CD14-positive monocyte (primary cell): ENCODE data around the gene PLD1. TPM values are rescaled to one million over a fixed set of nuclear protein-coding genes. Genes with fewer than 3 reads are reported as not detected.

Source experiments
- DNase-seq, 3 donors: peaks; one replicate each; pipeline ENCODE4 v3.0.0-alpha.2; 2011 to 2022
- H2AFZ ChIP-seq: 2 replicates; pipeline ENCODE4 v1.6.0; 2012; ENCODE audit warnings: mild to moderate bottlenecking, low read depth, low read length, inconsistent platforms; ENCODE audit not compliant: insufficient read depth, poor library complexity, severe bottlenecking
- H3K27ac ChIP-seq, 2 donors: 1 replicate in 1 of 2; 2 replicates in 1 of 2; pipeline ENCODE4 v1.5.1; 2012 to 2013; ENCODE audit warnings: low read length in 2 of 2, control low read depth in 1 of 2, inconsistent platforms in 1 of 2, low read depth in 1 of 2, mild to moderate bottlenecking in 1 of 2
- H3K27me3 ChIP-seq, 2 donors: one replicate each; pipeline versions ENCODE4 v1.6.0 to v1.6.1; 2011 to 2013; ENCODE audit warnings: low read length in 2 of 2; ENCODE audit not compliant: control insufficient read depth in 2 of 2, insufficient read depth in 2 of 2
- H3K36me3 ChIP-seq, 2 donors: replicated peaks in 1 of 2; 1 replicate in 1 of 2; 2 replicates in 1 of 2; pipeline versions ENCODE4 v1.5.1 to v1.6.1; 2012 to 2013; ENCODE audit warnings: low read length in 2 of 2, control low read depth in 1 of 2, inconsistent platforms in 1 of 2, mild to moderate bottlenecking in 1 of 2; ENCODE audit not compliant: insufficient read depth in 2 of 2, control insufficient read depth in 1 of 2
- H3K4me1 ChIP-seq, 2 donors: 1 replicate in 1 of 2; 2 replicates in 1 of 2; pipeline versions ENCODE4 v1.5.1 to v1.6.1; 2012 to 2013; ENCODE audit warnings: low read length in 2 of 2, control low read depth in 1 of 2, inconsistent platforms in 1 of 2, mild to moderate bottlenecking in 1 of 2, moderate library complexity in 1 of 2; ENCODE audit not compliant: insufficient read depth in 2 of 2, control insufficient read depth in 1 of 2
- H3K4me2 ChIP-seq: replicated peaks from 2 replicates; pipeline ENCODE3; 2012; ENCODE audit warnings: low read length, moderate library complexity, mild to moderate bottlenecking; ENCODE audit not compliant: poor library complexity, severe bottlenecking; ENCODE audit errors: extremely low read depth
- H3K4me3 ChIP-seq, 3 experiments: fragments of 200-600 bp in 1 of 3; sonication (generic) in 1 of 3; replicated peaks in 1 of 3; 1 replicate in 2 of 3; 2 replicates in 1 of 3; pipeline ENCODE4 v1.5.1; 2011 to 2013; ENCODE audit warnings: low read length in 3 of 3, mild to moderate bottlenecking in 3 of 3, control low read depth in 2 of 3, low read depth in 2 of 3, inconsistent platforms in 1 of 3, moderate library complexity in 1 of 3
- H3K79me2 ChIP-seq: 2 replicates; pipeline ENCODE4 v1.6.0; 2012; ENCODE audit warnings: mild to moderate bottlenecking, control low read depth, inconsistent platforms, low read length, moderate library complexity; ENCODE audit not compliant: insufficient read depth
- H3K9ac ChIP-seq: 2 replicates; pipeline ENCODE4 v1.6.0; 2017; ENCODE audit warnings: low read length, mild to moderate bottlenecking; ENCODE audit not compliant: insufficient read depth, poor library complexity, severe bottlenecking
- H3K9me3 ChIP-seq, 2 donors: replicated peaks in 1 of 2; 1 replicate in 1 of 2; 2 replicates in 1 of 2; pipeline versions ENCODE4 v1.5.1 to v1.6.1; 2012 to 2013; ENCODE audit warnings: low read length in 2 of 2, control low read depth in 1 of 2; ENCODE audit not compliant: control insufficient read depth in 1 of 2, insufficient read depth in 1 of 2
- H4K20me1 ChIP-seq: 2 replicates; pipeline ENCODE4 v1.6.0; 2012; ENCODE audit warnings: mild to moderate bottlenecking, low read length, control low read depth, moderate library complexity; ENCODE audit not compliant: insufficient read depth
- H3K27ac Mint-ChIP-seq, 7 donors: one replicate each; pipeline ENCODE4 v1.8.0; 2020; ENCODE audit warnings: mild to moderate bottlenecking in 7 of 7, mixed read lengths in 7 of 7, moderate library complexity in 6 of 7, inconsistent platforms in 2 of 7
- H3K27me3 Mint-ChIP-seq, 3 donors: one replicate each; pipeline ENCODE4 v1.8.0; 2021 to 2022; ENCODE audit warnings: low read depth in 3 of 3, mild to moderate bottlenecking in 3 of 3, mixed read lengths in 3 of 3, moderate library complexity in 3 of 3, inconsistent platforms in 1 of 3
- H3K36me3 Mint-ChIP-seq, 2 donors: one replicate each; pipeline ENCODE4 v1.8.0; 2020; ENCODE audit warnings: mixed read lengths in 2 of 2, inconsistent platforms in 1 of 2, mild to moderate bottlenecking in 1 of 2
- H3K4me1 Mint-ChIP-seq: one replicate; pipeline ENCODE4 v1.8.0; 2020; ENCODE audit warnings: mild to moderate bottlenecking, mixed read lengths
- H3K4me3 Mint-ChIP-seq, 2 donors: one replicate each; pipeline ENCODE4 v1.8.0; 2020; ENCODE audit warnings: mild to moderate bottlenecking in 2 of 2, mixed read lengths in 2 of 2, moderate library complexity in 1 of 2
- H3K9me3 Mint-ChIP-seq, 7 donors: one replicate each; pipeline ENCODE4 v1.8.0; 2020 to 2022; ENCODE audit warnings: mixed read lengths in 7 of 7, mild to moderate bottlenecking in 6 of 7, moderate library complexity in 6 of 7, inconsistent platforms in 2 of 7
- CTCF ChIP-seq: fragments of 200-600 bp; IDR thresholded peaks from one replicate; pipeline ENCODE4 v1.8.0; 2022; ENCODE audit warnings: antibody characterized with exemption, mild to moderate bottlenecking
- WGBS: methylation state at CpG from one replicate; pipeline ENCODE4 v1.1.5; 2013; ENCODE audit warnings: missing lambda C conversion rate; ENCODE audit not compliant: insufficient coverage; 5-methylcytosine and 5-hydroxymethylcytosine counted together
- intact Hi-C, 2 donors: fragments of 100-400 bp; cut with micrococcal nuclease; formaldehyde crosslinking; loops; one replicate each; pipeline versions ENCODE4 v1.15.0 to v1.15.1; 2023
- polyA plus RNA-seq, 3 donors: library from polyadenylated mRNA; depleted of rRNA in 1 of 3; unstranded in 2 of 3; stranded (reverse) in 1 of 3; fragments of 300-500 nt in 2 of 3; fragments of >200 nt in 1 of 3; fragmentation: Illumina TruSeq in 2 of 3; gene quantifications; 1 replicate in 2 of 3; 2 replicates in 1 of 3; pipeline ENCODE4 v1.2.3, GENCODE V29; 2012 to 2021

Gene PLD1
- polyA plus RNA-seq, 3 donors = 5.1 to 7.9 (median 5.8) TPM

- intact Hi-C loops = no loop called here
- no peaks in the 10 kb centered on the region for H3K79me2 ChIP-seq
- H2AFZ ChIP-seq = no peak overlapping the region
- no peak overlapping the region for H3K9ac ChIP-seq
- no peak overlapping the region for H3K4me3 ChIP-seq
- no peak overlapping the region for H3K27ac ChIP-seq
- Mint-ChIP-seq H3K9me3 (peaks cover 0 to 23% (median 20%) of the 10 kb centered on the region in 7 donors), H3K27ac (peak overlapping the region in 1 of 7 donors; percentile 5), H3K27me3 (peaks cover under 1 to 2% (median 1%) of the 10 kb centered on the region in 3 donors), H3K4me3 (no peak overlapping the region), H3K36me3 (peaks cover 0 to 4% of the 10 kb centered on the region in 2 donors), H3K4me1 (peaks cover 35% of the 10 kb centered on the region)
- H4K20me1 ChIP-seq = no peaks in the 10 kb centered on the region
- WGBS = 67% methylated on average over 3 of the region's 6 CpGs
- no peak overlapping the region for H3K4me2 ChIP-seq
- no peaks in the 10 kb centered on the region for H3K36me3 ChIP-seq
- no peak for TF ChIP-seq CTCF
- H3K9me3 ChIP-seq = peaks cover 4 to 13% of the 10 kb centered on the region in 2 donors
- peaks cover 16 to 17% of the 10 kb centered on the region in 2 donors for H3K4me1 ChIP-seq
- H3K27me3 ChIP-seq = no peaks in the 10 kb centered on the region
- no peak for DNase-seq
These were observed 40.8 kb upstream of the PLD1 start for GRCh38 chr3:171850960-171851659.

GRCh38 chr3:171850320-171850959, 40.2 kb upstream of the PLD1 start:
- Mint-ChIP-seq H3K4me3 (no peak overlapping the region), H3K27me3 (peaks cover 1 to 4% (median 2%) of the 10 kb centered on the region in 3 donors), H3K27ac (peak overlapping the region in 1 of 7 donors; percentile 22), H3K4me1 (peaks cover 35% of the 10 kb centered on the region), H3K36me3 (peaks cover 0 to 4% of the 10 kb centered on the region in 2 donors), H3K9me3 (peaks cover 2 to 23% (median 19%) of the 10 kb centered on the region in 7 donors)
- Histone ChIP-seq H3K36me3 (no peaks in the 10 kb centered on the region), H4K20me1 (no peaks in the 10 kb centered on the region), H3K27me3 (no peaks in the 10 kb centered on the region), H3K4me3 (no peak overlapping the region), H3K4me1 (peaks cover 16 to 17% of the 10 kb centered on the region in 2 donors), H3K9ac (no peak overlapping the region), H3K9me3 (peaks cover 4 to 10% of the 10 kb centered on the region in 2 donors), H3K4me2 (no peak overlapping the region), H3K27ac (no peak overlapping the region), H3K79me2 (no peaks in the 10 kb centered on the region), H2AFZ (no peak overlapping the region)
- no peak for DNase-seq
- intact Hi-C loops = no loop called here
- 100% methylated on average over 1 of the region's 6 CpGs for WGBS
- TF ChIP-seq CTCF = no peak
